Left forelimb (tissue), 1 donor: ENCODE data around the gene PTP4A1.
"Not testable (repeated sequence)": the region's sequence is repeated elsewhere in the genome, so short reads cannot be mapped to it uniquely, and the experiment has no call there.

Experiments used
- DNase-seq: peaks from one replicate; pipeline ENCODE4 v3.0.0-alpha.2; 2018; ENCODE audit warnings: low spot score

PTP4A1 gene

DNA sequence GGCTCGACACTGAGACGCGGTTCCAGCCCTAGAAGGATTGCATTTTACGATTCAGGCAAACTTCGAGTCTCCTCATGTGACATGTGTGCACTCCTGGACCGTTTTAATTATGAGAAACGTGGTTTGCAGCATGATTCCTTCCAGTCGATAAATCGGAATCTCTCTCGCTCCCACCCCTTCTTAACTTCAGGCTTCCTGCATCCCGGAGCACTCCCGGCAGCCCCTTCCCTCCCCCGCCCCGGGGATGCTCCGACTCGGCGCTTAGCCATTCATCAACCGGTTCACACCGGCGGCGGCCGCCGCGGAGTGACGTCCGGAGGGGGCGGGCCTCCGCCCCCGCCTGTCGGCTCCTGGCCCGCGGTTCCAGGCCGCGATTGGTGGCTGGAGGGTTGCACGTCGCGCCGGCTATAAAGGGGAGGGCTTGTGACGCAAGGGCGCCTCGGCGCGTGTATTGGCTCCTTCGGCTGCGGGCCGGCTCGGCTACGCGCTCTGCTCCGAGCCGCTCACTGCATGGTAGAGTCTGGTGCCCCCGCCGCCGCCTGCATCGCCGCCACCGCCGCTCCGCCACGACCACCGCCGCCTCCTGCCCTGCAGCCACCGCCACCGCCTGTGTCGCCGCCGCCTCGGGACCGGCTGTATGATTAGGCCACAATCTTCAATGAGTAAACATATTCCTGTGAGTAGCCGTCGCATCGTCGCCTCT, at the start of gene PTP4A1, which contains the start of gene LOC128125822:
PTP4A1 (plus strand) TSS at position 437 of the 703 bp plus-strand sequence. CDS start 4,401 bp downstream, outside the sequence.
LOC128125822 (plus strand) TSS at position 437 of the 703 bp plus-strand sequence.
- peak; percentile 98 for DNase-seq

- not testable (repeated sequence) for DNase-seq
Observed at GRCh38 chr6:63522911-63523287, 49.4 kb upstream of the PTP4A1 start.

GRCh38 chr6:63523630-63524029, 48.6 kb upstream of the PTP4A1 start:
- no peak for DNase-seq

DNA sequence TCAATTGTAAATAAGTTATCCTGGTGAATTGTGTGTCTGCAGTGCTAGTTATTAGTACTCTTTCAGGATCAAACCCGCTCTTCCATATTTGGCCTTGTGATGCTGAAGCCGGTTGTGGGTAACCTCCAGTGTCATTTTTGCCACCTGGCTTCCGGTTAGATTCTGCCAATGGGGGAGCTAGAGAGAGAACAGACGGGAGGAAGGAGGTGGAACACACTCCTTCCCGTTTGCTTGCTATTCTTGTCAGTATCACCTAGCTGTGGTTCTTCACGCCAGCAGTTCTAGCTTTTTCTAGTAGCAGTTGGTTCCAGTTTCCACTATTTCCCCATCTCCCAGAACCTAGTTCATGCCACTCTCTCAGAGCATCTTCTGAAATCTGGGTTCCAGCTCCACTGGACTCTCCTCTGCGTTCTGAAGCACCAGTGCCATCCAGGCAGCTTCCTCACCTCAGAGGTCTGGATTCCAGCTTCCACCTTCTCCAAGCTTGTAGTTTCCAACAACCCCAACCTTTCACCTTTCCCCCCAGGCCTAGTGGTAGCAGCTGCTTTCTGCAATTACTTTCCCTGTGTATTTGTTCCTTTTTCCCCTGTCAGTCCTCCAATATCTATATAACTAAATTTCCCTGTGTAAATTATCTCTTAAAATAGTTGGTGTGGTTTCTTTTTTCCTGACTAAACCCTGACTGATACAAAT, 46.9 kb upstream of the PTP4A1 start:
- DNase-seq, result no peak

GRCh38 chr6:63526931-63527330, 45.3 kb upstream of the PTP4A1 start:
- no peak for DNase-seq

- no peak for DNase-seq
Observed at GRCh38 chr6:63527658-63528514, 44.4 kb upstream of the PTP4A1 start.

- DNase-seq, result no peak
Observed at GRCh38 chr6:63529498-63529897, 42.8 kb upstream of the PTP4A1 start.

DNA sequence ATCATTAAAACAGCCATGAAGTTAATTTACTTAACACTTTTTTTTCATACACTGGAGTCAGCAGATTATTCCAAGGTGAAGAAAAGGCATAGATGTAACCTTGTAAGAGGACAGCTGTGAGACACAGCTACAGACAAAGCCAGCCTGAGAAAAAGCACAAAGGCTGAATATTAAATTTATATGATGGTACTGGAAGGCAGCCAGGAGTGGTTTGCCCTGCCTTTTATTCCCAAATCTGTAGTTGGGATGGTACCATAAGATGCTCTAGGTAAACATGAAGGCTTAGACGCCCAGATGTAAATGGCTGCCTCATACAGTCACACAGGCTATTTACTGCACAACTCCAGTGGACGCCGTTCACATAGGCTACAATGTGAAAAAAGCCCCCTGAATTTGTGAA, 42.1 kb upstream of the PTP4A1 start:
- no peak for DNase-seq

DNA sequence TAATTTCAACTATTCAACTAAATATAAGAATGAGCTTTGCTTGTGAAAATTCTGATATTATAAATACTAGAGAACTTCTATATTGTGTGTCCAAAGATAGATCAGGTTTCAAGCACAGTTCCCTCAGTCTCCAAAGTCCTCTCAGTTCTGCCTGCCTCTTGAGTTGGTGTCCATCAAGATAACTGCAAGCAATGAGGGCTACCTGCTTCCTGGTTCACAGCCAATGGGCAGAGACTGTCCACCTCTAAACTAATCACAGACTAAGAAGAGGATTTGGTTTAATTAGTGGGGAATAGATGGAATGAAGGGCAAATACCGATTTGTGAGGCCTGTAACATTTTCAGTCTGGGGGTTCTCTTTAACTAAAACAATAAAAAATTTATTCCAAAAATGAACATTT, 41.3 kb upstream of the PTP4A1 start:
- no peak for DNase-seq

- DNase-seq, result no peak
Observed at GRCh38 chr6:63533026-63533425, 39.3 kb upstream of the PTP4A1 start.

GRCh38 chr6:63533952-63534351, 38.3 kb upstream of the PTP4A1 start:
- DNase-seq, result no peak

GRCh38 chr6:63537201-63537958, 34.9 kb upstream of the PTP4A1 start:
- DNase-seq, result no peak

DNA sequence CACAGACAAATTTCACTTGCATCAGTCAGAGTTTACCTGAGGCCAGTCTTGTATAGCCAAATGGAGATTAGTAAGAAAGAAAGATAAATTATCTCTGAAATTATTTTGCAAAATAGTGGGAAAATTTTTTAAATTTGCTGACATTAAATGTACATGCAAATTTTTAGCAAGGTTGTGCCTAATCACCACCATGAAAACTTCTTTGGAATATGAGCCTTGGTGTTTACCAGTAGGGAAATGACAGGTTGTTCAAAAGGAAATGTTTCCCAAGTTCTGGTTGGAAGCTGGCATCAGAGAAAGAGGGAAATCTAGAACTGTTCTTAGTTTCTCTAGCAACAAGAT, 34.4 kb upstream of the PTP4A1 start:
- no peak for DNase-seq

- no peak for DNase-seq
Observed at GRCh38 chr6:63538550-63538949, 33.7 kb upstream of the PTP4A1 start.

DNA sequence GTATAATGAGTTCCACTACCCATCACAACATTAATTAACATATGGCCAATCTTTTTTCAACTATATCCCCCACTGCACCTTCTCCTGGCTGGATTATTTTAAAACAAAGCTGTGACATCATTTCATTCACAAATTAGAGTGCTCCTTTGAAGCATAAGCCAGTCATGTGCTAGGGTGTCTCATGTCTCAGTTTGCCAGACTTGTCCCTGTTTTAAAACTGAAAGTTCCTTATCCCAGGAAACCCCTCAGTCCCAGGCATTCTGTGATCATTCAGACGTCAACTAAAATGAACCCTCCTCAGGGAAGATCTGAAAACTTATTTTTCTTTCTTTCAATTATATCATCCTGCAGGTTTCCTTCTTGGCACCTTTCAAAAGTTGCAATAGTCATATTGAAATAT, 29.3 kb upstream of the PTP4A1 start:
- no peak for DNase-seq

DNA sequence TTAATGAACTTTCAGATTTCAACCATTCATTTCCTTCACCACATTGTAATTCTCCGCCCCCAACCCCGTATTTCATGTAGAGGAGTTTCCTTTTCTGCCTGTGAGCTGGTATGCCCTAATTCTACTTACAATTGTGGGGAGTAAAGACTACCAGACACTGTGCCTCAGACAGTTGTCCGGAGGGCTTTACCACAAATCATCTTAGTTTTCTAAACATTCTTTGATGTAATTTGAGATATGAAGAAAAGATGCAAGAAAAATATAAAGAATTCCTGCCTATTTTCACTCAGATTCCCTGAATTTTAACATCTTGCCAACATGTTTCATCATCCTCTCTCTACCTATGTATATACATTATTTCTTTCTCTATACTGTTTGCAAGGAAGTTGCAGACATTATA, 28.3 kb upstream of the PTP4A1 start:
- DNase-seq, result no peak

GRCh38 chr6:63546236-63546635, 26.0 kb upstream of the PTP4A1 start:
- no peak for DNase-seq

GRCh38 chr6:63546697-63547096, 25.6 kb upstream of the PTP4A1 start:
- no peak for DNase-seq

DNA sequence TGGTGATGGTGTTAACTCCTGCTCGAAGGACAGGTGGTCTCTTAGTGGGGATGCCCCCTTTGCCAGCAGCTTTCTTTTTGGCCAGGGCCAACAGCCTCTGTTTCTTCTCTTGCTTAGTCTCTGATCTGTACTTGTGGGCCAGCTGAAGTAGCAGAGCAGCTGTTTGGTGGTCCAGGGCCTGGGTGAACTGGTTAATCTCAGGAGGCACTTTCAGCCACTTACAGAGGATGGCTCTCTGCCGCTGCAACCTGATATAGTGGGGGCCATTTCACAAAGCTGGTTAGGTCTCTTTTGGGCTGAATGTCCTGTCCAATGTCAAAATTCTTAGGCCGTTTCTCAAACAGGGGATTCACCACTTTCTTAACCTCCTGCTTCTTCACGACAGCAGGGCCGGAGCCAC, 23.2 kb upstream of the PTP4A1 start:
- DNase-seq, result no peak

DNA sequence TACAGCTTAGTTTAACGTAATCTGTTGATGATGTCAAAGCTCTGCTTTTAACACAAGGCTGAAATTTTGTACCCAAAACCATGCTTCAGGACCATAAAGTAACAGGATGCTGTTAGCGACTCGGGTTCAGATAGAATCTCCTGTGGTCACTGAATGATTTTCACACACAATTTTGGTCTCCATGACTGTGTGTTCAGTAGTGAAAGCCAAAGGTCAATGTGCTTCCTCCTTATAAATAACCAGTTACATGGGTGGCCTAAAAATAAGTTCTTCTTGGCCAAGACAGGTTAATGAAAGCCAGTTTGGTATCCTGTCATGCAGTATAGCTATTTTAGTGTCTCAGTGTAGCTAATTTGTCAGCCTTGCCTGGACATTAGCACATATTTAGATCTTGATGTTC, 19.1 kb upstream of the PTP4A1 start:
- no peak for DNase-seq

- DNase-seq, result no peak
Observed at GRCh38 chr6:63553900-63554299, 18.4 kb upstream of the PTP4A1 start.

DNA sequence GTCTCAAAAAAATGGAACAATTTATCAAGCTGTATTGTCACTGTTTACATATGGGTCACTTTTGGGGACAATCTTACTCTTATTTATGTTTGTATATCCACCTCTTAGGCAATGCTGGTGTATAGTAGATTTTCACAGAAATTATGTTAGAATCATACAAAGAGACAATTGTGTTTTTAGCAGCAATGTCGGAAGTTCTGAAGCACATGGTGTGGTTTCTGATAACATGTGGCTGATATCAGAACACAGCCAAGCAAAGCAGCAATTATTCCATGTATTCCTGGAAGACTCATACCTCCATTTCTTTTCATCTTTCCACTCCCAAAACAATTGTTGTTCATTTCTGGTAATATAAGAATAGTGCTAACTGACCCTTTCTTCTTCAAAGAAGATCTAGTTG, 17.5 kb upstream of the PTP4A1 start:
- no peak for DNase-seq
